IMR-90 (cell line): ENCODE measurements around the gene SRRM2. TPM values are rescaled to one million over a fixed set of nuclear protein-coding genes. Genes with fewer than 3 reads are reported as not detected.

ENCODE experiments used
- ATAC-seq: fragments of 200-7000 bp; cut with Tn5 transposase; 2 replicates; pipeline ENCODE4 v1.9.1; 2020; ENCODE audit warnings: low read depth, mild to moderate bottlenecking, moderate library complexity
- BruUV-seq: library from RNA; stranded (reverse); fragments of 400-500 nt; replicated peaks from 2 replicates; lab custom pipeline; 2021; lab: Mats Ljungman, UMichigan
- CTCF ChIA-PET: fragments of 300-600 bp; formaldehyde crosslinking; extraction: SDS; loops from one replicate; lab custom pipeline; 2021; ENCODE audit warnings: antibody characterized with exemption; lab: Yijun Ruan, JAX
- POLR2A ChIA-PET: fragments of 300-600 bp; sonication (Branson Sonifier 250); formaldehyde crosslinking; loops from one replicate; lab custom pipeline; 2022; ENCODE audit warnings: antibody characterized with exemption; ENCODE audit not compliant: unreplicated experiment; lab: Charles Lee
- DNase-seq: peaks from one replicate; pipeline ENCODE4 v3.0.0; 2013
- H2AFZ ChIP-seq: replicated peaks from 2 replicates; pipeline ENCODE3; 2013; ENCODE audit warnings: low read length, mild to moderate bottlenecking; ENCODE audit not compliant: poor library complexity
- H2AK5ac ChIP-seq: 2 replicates; pipeline ENCODE4 v1.6.1; 2013; ENCODE audit warnings: low read depth, low read length, inconsistent platforms
- H2AK9ac ChIP-seq: replicated peaks from 2 replicates; pipeline ENCODE3; 2013; ENCODE audit warnings: mild to moderate bottlenecking, low read depth, low read length, moderate library complexity; ENCODE audit not compliant: poor library complexity
- H2BK120ac ChIP-seq: 2 replicates; pipeline ENCODE4 v1.6.1; 2013; ENCODE audit warnings: low read depth, low read length, inconsistent platforms
- H2BK15ac ChIP-seq: 3 replicates; pipeline ENCODE4 v1.6.1; 2013; ENCODE audit warnings: low read depth, low read length, inconsistent platforms
- H2BK20ac ChIP-seq: 2 replicates; pipeline ENCODE4 v1.6.1; 2013; ENCODE audit warnings: low read depth, mild to moderate bottlenecking, inconsistent platforms, low read length, moderate library complexity
- H2BK5ac ChIP-seq: 2 replicates; pipeline ENCODE4 v1.6.1; 2013; ENCODE audit warnings: mild to moderate bottlenecking, low read depth, low read length, inconsistent platforms; ENCODE audit not compliant: poor library complexity, severe bottlenecking
- H3K14ac ChIP-seq: replicated peaks from 2 replicates; pipeline ENCODE4 v1.6.1; 2013; ENCODE audit warnings: low read depth, low read length, inconsistent platforms
- H3K18ac ChIP-seq: 2 replicates; pipeline ENCODE4 v1.6.1; 2013; ENCODE audit warnings: low read depth, low read length, control low read depth
- H3K23ac ChIP-seq: 2 replicates; pipeline ENCODE4 v1.6.1; 2013; ENCODE audit warnings: low read depth, low read length, inconsistent platforms
- H3K27ac ChIP-seq: 2 replicates; pipeline ENCODE4 v1.5.1; 2013; ENCODE audit warnings: mild to moderate bottlenecking, control low read depth, low read length; ENCODE audit not compliant: insufficient read depth
- H3K27me3 ChIP-seq: 2 replicates; pipeline ENCODE4 v1.6.1; 2013; ENCODE audit warnings: low read length; ENCODE audit not compliant: control insufficient read depth, insufficient read depth
- H3K36me3 ChIP-seq: 2 replicates; pipeline ENCODE4 v1.6.1; 2013; ENCODE audit warnings: low read length, mixed read lengths; ENCODE audit not compliant: control insufficient read depth, insufficient read depth
- H3K4ac ChIP-seq: 2 replicates; pipeline ENCODE4 v1.6.1; 2013; ENCODE audit warnings: low read depth, low read length, inconsistent platforms
- H3K4me1 ChIP-seq: 2 replicates; pipeline ENCODE4 v1.6.1; 2013; ENCODE audit warnings: low read length, mixed read lengths; ENCODE audit not compliant: control insufficient read depth, insufficient read depth
- H3K4me2 ChIP-seq: 2 replicates; pipeline ENCODE4 v1.6.1; 2013; ENCODE audit warnings: low read depth, mild to moderate bottlenecking, control low read depth, low read length, moderate library complexity
- H3K4me3 ChIP-seq: 2 replicates; pipeline ENCODE4 v1.5.1; 2013; ENCODE audit warnings: low read depth, mild to moderate bottlenecking, control low read depth, low read length, moderate library complexity; ENCODE audit not compliant: insufficient read depth
- H3K56ac ChIP-seq: 2 replicates; pipeline ENCODE4 v1.6.1; 2013; ENCODE audit warnings: low read length, inconsistent platforms; ENCODE audit not compliant: insufficient read depth; ENCODE audit errors: extremely low read depth
- H3K79me1 ChIP-seq, 2 experiments: 2 replicates each; pipeline ENCODE4 v1.6.1; 2013; ENCODE audit warnings: low read length in 2 of 2, inconsistent platforms in 1 of 2, low read depth in 1 of 2
- H3K9ac ChIP-seq: 2 replicates; pipeline ENCODE4 v1.6.1; 2013; ENCODE audit warnings: low read depth, low read length, control low read depth
- H3K9me1 ChIP-seq: 2 replicates; pipeline ENCODE4 v1.6.1; 2013; ENCODE audit warnings: low read length, inconsistent platforms; ENCODE audit not compliant: insufficient read depth
- H3K9me3 ChIP-seq: 2 replicates; pipeline ENCODE4 v1.6.1; 2013; ENCODE audit warnings: low read length; ENCODE audit not compliant: control insufficient read depth, insufficient read depth
- H4K20me1 ChIP-seq: 2 replicates; pipeline ENCODE4 v1.6.1; 2013; ENCODE audit warnings: low read length, inconsistent platforms; ENCODE audit not compliant: insufficient read depth
- H4K5ac ChIP-seq: 2 replicates; pipeline ENCODE4 v1.6.1; 2013; ENCODE audit warnings: mild to moderate bottlenecking, low read depth, low read length, control low read depth
- H4K8ac ChIP-seq, 2 experiments: 2 replicates each; pipeline ENCODE4 v1.6.1; 2013; ENCODE audit warnings: low read depth in 2 of 2, low read length in 2 of 2, control low read depth in 1 of 2, inconsistent platforms in 1 of 2
- H4K91ac ChIP-seq: 2 replicates; pipeline ENCODE4 v1.6.1; 2013; ENCODE audit warnings: low read depth, low read length, inconsistent platforms; ENCODE audit not compliant: insufficient read depth
- BHLHE40 ChIP-seq: fragments of 150-350 bp; IDR thresholded peaks from 2 replicates; pipeline ENCODE4 v1.6.1; 2016; ENCODE audit warnings: mild to moderate bottlenecking, low read depth, low read length
- CHD1 ChIP-seq: IDR thresholded peaks from 2 replicates; pipeline ENCODE4 v1.6.1; 2012; ENCODE audit warnings: low read depth, low read length, improper control_type of control experiment
- FOS ChIP-seq: fragments of 150-350 bp; IDR thresholded peaks from 2 replicates; pipeline ENCODE4 v1.6.1; 2016; ENCODE audit warnings: low read depth, low read length
- MAFK ChIP-seq: IDR thresholded peaks from 2 replicates; pipeline ENCODE4 v1.6.1; 2012; ENCODE audit warnings: low read depth, low read length, improper control_type of control experiment
- MAZ ChIP-seq: IDR thresholded peaks from 2 replicates; pipeline ENCODE4 v1.6.1; 2012; ENCODE audit warnings: low read depth, mild to moderate bottlenecking, low read length, improper control_type of control experiment, moderate library complexity, borderline replicate concordance
- NFE2L2 ChIP-seq: fragments of 150-350 bp; IDR thresholded peaks from 2 replicates; pipeline ENCODE4 v1.6.1; 2016; ENCODE audit warnings: low read depth, mild to moderate bottlenecking, low read length
- RAD21 ChIP-seq: IDR thresholded peaks from 2 replicates; pipeline ENCODE4 v1.6.1; 2012; ENCODE audit warnings: low read length, improper control_type of control experiment
- RCOR1 ChIP-seq: IDR thresholded peaks from 2 replicates; pipeline ENCODE4 v1.6.1; 2012; ENCODE audit warnings: mild to moderate bottlenecking, low read length, improper control_type of control experiment; ENCODE audit not compliant: insufficient replicate concordance
- RFX5 ChIP-seq: IDR thresholded peaks from 2 replicates; pipeline ENCODE4 v1.8.0; 2012; ENCODE audit warnings: low read depth, mild to moderate bottlenecking, low read length, moderate library complexity
- SMC3 ChIP-seq: fragments of 150-350 bp; IDR thresholded peaks from 2 replicates; pipeline ENCODE4 v1.6.1; 2016; ENCODE audit warnings: low read depth, mild to moderate bottlenecking, antibody characterized with exemption, low read length, moderate library complexity
- USF2 ChIP-seq: fragments of 150-350 bp; IDR thresholded peaks from 2 replicates; pipeline ENCODE4 v1.6.1; 2017; ENCODE audit warnings: mild to moderate bottlenecking, antibody characterized with exemption, low read length, low read depth
- whole genome bisulfite sequencing, 2 experiments: methylation state at CpG; one replicate each; pipeline versions ENCODE4 v1.1.5 to v1.1.7; 2013; ENCODE audit warnings: missing lambda C conversion rate in 2 of 2; ENCODE audit not compliant: insufficient read length in 1 of 2; ENCODE audit errors: extremely low coverage in 2 of 2; 5-methylcytosine and 5-hydroxymethylcytosine counted together
- dilution Hi-C: fragments of 300-500 bp; cut with HindIII; formaldehyde crosslinking; loops from one replicate; pipeline ENCODE4 v1.14.3; 2018; ENCODE audit warnings: low sequenced_read_pairs; ENCODE audit not compliant: unreplicated experiment
- in situ Hi-C: fragments of 300-500 bp; cut with MboI; formaldehyde crosslinking; loops from 3 replicates; pipeline ENCODE4 v1.14.3; 2019; ENCODE audit warnings: low sequenced_read_pairs, inconsistent platforms, mixed read lengths
- intact Hi-C: fragments of 100-400 bp; cut with micrococcal nuclease; formaldehyde crosslinking; loops from 2 replicates; pipeline ENCODE4 v1.10.0; 2022
- polyA plus RNA-seq, 3 experiments: library from polyadenylated mRNA; depleted of rRNA; stranded (reverse); fragments of >200 nt; gene quantifications; 2 replicates each; pipeline ENCODE4 v1.2.3, GENCODE V29; 2012; ENCODE audit warnings: low replicate concordance in 1 of 3
- total RNA-seq: library from RNA; depleted of rRNA; stranded (reverse); fragments of >200 nt; gene quantifications from 2 replicates; pipeline ENCODE4 v1.2.3, GENCODE V29; 2012
- TF ChIP-seq, protein P1 (sequence below): fragments of 150-350 bp; IDR thresholded peaks from 2 replicates; pipeline ENCODE4 v1.6.1; 2016; ENCODE audit warnings: low read depth, mild to moderate bottlenecking, low read length, moderate library complexity, borderline replicate concordance
- TF ChIP-seq, protein P2 (sequence below): conservative IDR thresholded peaks from 2 replicates; pipeline ENCODE4 v1.5.1; 2012; ENCODE audit warnings: mild to moderate bottlenecking, low read depth, low read length, improper control_type of control experiment

The SRRM2 gene
- total and polyA plus RNA-seq, 2 of the 4 experiments (the other 2 are of a cell fraction): 20.3 to 300 TPM

DNA sequence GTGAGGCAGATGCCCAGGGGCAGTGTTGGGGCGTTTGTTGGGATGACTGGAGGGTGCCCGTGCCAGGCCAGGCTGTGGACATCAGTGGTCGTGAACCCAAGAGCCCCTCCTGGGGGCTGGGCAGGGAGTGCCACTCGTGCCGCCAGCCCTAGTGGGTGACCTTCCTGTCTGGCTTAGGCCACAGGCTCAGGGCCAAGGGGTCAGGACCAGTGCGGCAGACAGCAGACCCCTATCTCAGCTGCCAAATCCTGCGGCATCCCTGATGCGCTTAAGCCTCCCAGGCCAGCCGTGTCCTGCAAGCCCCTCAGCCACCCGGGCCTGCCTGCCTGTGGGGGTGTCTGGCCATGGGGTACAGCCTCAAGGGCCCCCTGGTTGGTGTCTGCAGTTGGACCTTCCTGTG, 47.1 kb upstream of the SRRM2 start:
- no peak overlapping the region for H3K4ac ChIP-seq
- H4K91ac ChIP-seq: no peak overlapping the region
- no TSS peak for BruUV-seq
- H3K36me3 ChIP-seq: peaks cover 51% of the 10 kb centered on the region
- CTCF ChIA-PET: no interaction called here
- no peaks in the 10 kb centered on the region for H3K4me1 ChIP-seq
- H3K27ac ChIP-seq: no peak overlapping the region
- H3K9ac ChIP-seq: no peak overlapping the region
- peaks cover 0 to 8% of the 10 kb centered on the region in 2 experiments; a peak in 1 of 4 replicates for H3K79me1 ChIP-seq
- H4K5ac ChIP-seq: no peak overlapping the region
- no peak overlapping the region for H3K23ac ChIP-seq
- no peaks in the 10 kb centered on the region; the same call in none of the 2 replicates for H4K20me1 ChIP-seq
- H3K9me1 ChIP-seq: no peaks in the 10 kb centered on the region; the same call in 1 of the 2 replicates
- H3K27me3 ChIP-seq: no peaks in the 10 kb centered on the region
- H3K18ac ChIP-seq: no peak overlapping the region
- no peak overlapping the region for H2BK20ac ChIP-seq
- 90% methylated on average over 4 of the region's 10 CpGs; no CpG with 5 or more reads in 1 of the 2 experiments for WGBS, 2 experiments
- DNase-seq (no peak), ATAC-seq (no peak)
- H2BK15ac ChIP-seq: no peak overlapping the region
- TF ChIP-seq RFX5 (no peak), CHD1 (no peak), FOS (no peak), MAZ (no peak), SMC3 (no peak), RCOR1 (no peak), NFE2L2 (no peak), RAD21 (no peak), BHLHE40 (no peak), USF2 (no peak), MAFK (no peak)
- TF ChIP-seq, protein P1, sequence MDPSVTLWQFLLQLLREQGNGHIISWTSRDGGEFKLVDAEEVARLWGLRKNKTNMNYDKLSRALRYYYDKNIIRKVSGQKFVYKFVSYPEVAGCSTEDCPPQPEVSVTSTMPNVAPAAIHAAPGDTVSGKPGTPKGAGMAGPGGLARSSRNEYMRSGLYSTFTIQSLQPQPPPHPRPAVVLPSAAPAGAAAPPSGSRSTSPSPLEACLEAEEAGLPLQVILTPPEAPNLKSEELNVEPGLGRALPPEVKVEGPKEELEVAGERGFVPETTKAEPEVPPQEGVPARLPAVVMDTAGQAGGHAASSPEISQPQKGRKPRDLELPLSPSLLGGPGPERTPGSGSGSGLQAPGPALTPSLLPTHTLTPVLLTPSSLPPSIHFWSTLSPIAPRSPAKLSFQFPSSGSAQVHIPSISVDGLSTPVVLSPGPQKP: no peak
- TF ChIP-seq, protein P2, sequence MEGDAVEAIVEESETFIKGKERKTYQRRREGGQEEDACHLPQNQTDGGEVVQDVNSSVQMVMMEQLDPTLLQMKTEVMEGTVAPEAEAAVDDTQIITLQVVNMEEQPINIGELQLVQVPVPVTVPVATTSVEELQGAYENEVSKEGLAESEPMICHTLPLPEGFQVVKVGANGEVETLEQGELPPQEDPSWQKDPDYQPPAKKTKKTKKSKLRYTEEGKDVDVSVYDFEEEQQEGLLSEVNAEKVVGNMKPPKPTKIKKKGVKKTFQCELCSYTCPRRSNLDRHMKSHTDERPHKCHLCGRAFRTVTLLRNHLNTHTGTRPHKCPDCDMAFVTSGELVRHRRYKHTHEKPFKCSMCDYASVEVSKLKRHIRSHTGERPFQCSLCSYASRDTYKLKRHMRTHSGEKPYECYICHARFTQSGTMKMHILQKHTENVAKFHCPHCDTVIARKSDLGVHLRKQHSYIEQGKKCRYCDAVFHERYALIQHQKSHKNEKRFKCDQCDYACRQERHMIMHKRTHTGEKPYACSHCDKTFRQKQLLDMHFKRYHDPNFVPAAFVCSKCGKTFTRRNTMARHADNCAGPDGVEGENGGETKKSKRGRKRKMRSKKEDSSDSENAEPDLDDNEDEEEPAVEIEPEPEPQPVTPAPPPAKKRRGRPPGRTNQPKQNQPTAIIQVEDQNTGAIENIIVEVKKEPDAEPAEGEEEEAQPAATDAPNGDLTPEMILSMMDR: no peak
- no peak overlapping the region for H2AK5ac ChIP-seq
- H4K8ac ChIP-seq: no peak overlapping the region
- intact Hi-C loops: no loop called here
- H2AK9ac ChIP-seq: no peak overlapping the region
- H2BK5ac ChIP-seq: no peak overlapping the region
- no peak overlapping the region for H2BK120ac ChIP-seq
- H3K14ac ChIP-seq: no peak overlapping the region
- no peak overlapping the region for H2AFZ ChIP-seq
- in situ Hi-C loops: no loop called here
- no peak overlapping the region for H3K56ac ChIP-seq
- H3K4me3 ChIP-seq: no peak overlapping the region
- no peak overlapping the region for H3K4me2 ChIP-seq
- dilution Hi-C loops: no loop called here
- H3K9me3 ChIP-seq: no peaks in the 10 kb centered on the region
- POLR2A ChIA-PET: no interaction called here
